Liver (tissue), 9 donors: ENCODE data around the gene MAPK8. TPM values are rescaled to one million over a fixed set of nuclear protein-coding genes. Genes with fewer than 3 reads are reported as not detected.

Experiments used
- DNase-seq: peaks from one replicate; pipeline ENCODE4 v3.0.0-alpha.2; 2017; ENCODE audit warnings: low spot score
- H3K27ac ChIP-seq, 2 donors: one replicate each; pipeline ENCODE4 v1.7.0; 2013; ENCODE audit warnings: inconsistent platforms in 2 of 2, low read length in 2 of 2, control low read depth in 1 of 2, low read depth in 1 of 2, mild to moderate bottlenecking in 1 of 2
- H3K27me3 ChIP-seq, 4 donors: one replicate each; pipeline versions ENCODE4 v1.6.1 to v1.7.0; 2013; ENCODE audit warnings: low read length in 3 of 4, inconsistent platforms in 1 of 4, mild to moderate bottlenecking in 1 of 4, moderate library complexity in 1 of 4; ENCODE audit not compliant: control insufficient read depth in 4 of 4, insufficient read depth in 4 of 4
- H3K36me3 ChIP-seq, 4 donors: one replicate each; pipeline versions ENCODE4 v1.6.1 to v1.7.0; 2013; ENCODE audit warnings: low read length in 3 of 4, mild to moderate bottlenecking in 3 of 4, low read depth in 1 of 4, moderate library complexity in 1 of 4; ENCODE audit not compliant: control insufficient read depth in 4 of 4, insufficient read depth in 3 of 4
- H3K4me1 ChIP-seq, 4 donors: one replicate each; pipeline versions ENCODE4 v1.6.1 to v1.7.0; 2013; ENCODE audit warnings: low read length in 3 of 4, mild to moderate bottlenecking in 3 of 4, moderate library complexity in 1 of 4; ENCODE audit not compliant: control insufficient read depth in 4 of 4, insufficient read depth in 4 of 4
- H3K4me3 ChIP-seq, 3 donors: one replicate each; pipeline versions ENCODE4 v1.6.1 to v1.7.0; 2013; ENCODE audit warnings: low read length in 3 of 3, control low read depth in 1 of 3, low read depth in 1 of 3, mild to moderate bottlenecking in 1 of 3
- H3K9ac ChIP-seq, 2 donors: one replicate each; pipeline ENCODE4 v1.7.0; 2013; ENCODE audit warnings: low read length in 2 of 2, mild to moderate bottlenecking in 2 of 2, moderate library complexity in 2 of 2, control low read depth in 1 of 2, low read depth in 1 of 2
- H3K9me3 ChIP-seq, 4 donors: one replicate each; pipeline versions ENCODE4 v1.6.1 to v1.7.0; 2013; ENCODE audit warnings: low read length in 3 of 4; ENCODE audit not compliant: control insufficient read depth in 4 of 4
- ATF3 ChIP-seq: IDR thresholded peaks from 2 replicates; pipeline ENCODE4 v1.6.1; 2016; ENCODE audit warnings: antibody characterized with exemption
- CTCF ChIP-seq: fragments of 150-350 bp; IDR thresholded peaks from 2 replicates; pipeline ENCODE4 v1.5.1; 2017; ENCODE audit warnings: improper control_type of control experiment, low read depth, low read length; ENCODE audit not compliant: missing input control
- EGR1 ChIP-seq, 2 donors: IDR thresholded peaks; 2 replicates each; pipeline ENCODE4 v1.6.1; 2016 to 2018; ENCODE audit warnings: antibody characterized with exemption in 2 of 2, low read depth in 2 of 2
- FOXA1 ChIP-seq: IDR thresholded peaks from 2 replicates; pipeline ENCODE4 v1.6.1; 2016; ENCODE audit warnings: antibody characterized with exemption
- FOXA2 ChIP-seq: IDR thresholded peaks from 2 replicates; pipeline ENCODE4 v1.6.1; 2016; ENCODE audit warnings: antibody characterized with exemption
- GABPA ChIP-seq, 2 donors: IDR thresholded peaks in 1 of 2; conservative IDR thresholded peaks in 1 of 2; 2 replicates each; pipeline ENCODE4 v1.6.1; 2016; ENCODE audit warnings: antibody characterized with exemption in 2 of 2, mild to moderate bottlenecking in 1 of 2, moderate library complexity in 1 of 2
- HNF4A ChIP-seq, 2 donors: conservative IDR thresholded peaks; 2 replicates each; pipeline ENCODE4 v1.6.1; 2016; ENCODE audit warnings: antibody characterized with exemption in 2 of 2, mild to moderate bottlenecking in 2 of 2
- HNF4G ChIP-seq: IDR thresholded peaks from 2 replicates; pipeline ENCODE4 v1.6.1; 2016; ENCODE audit warnings: antibody characterized with exemption
- JUND ChIP-seq, 2 donors: IDR thresholded peaks; 2 replicates each; pipeline ENCODE4 v1.6.1; 2016; ENCODE audit warnings: antibody characterized with exemption in 2 of 2
- MAX ChIP-seq: IDR thresholded peaks from 2 replicates; pipeline ENCODE4 v1.6.1; 2016; ENCODE audit warnings: antibody characterized with exemption
- NR2F2 ChIP-seq: IDR thresholded peaks from 2 replicates; pipeline ENCODE4 v1.6.1; 2016; ENCODE audit warnings: antibody characterized with exemption
- RAD21 ChIP-seq, 2 donors: IDR thresholded peaks; 2 replicates each; pipeline ENCODE4 v1.6.1; 2016; ENCODE audit warnings: antibody characterized with exemption in 2 of 2, mild to moderate bottlenecking in 2 of 2
- REST ChIP-seq: IDR thresholded peaks from 2 replicates; pipeline ENCODE4 v1.6.1; 2016; ENCODE audit warnings: antibody characterized with exemption, mild to moderate bottlenecking
- RXRA ChIP-seq, 2 donors: IDR thresholded peaks; 2 replicates each; pipeline ENCODE4 v1.6.1; 2017 to 2018; ENCODE audit warnings: antibody characterized with exemption in 2 of 2, mild to moderate bottlenecking in 1 of 2
- SP1 ChIP-seq: IDR thresholded peaks from 2 replicates; pipeline ENCODE4 v1.6.1; 2018; ENCODE audit warnings: antibody characterized with exemption, mild to moderate bottlenecking
- TAF1 ChIP-seq: conservative IDR thresholded peaks from 2 replicates; pipeline ENCODE4 v1.6.1; 2016; ENCODE audit warnings: antibody characterized with exemption, mild to moderate bottlenecking
- YY1 ChIP-seq: IDR thresholded peaks from 2 replicates; pipeline ENCODE4 v1.6.1; 2016; ENCODE audit warnings: antibody characterized with exemption, mild to moderate bottlenecking
- ZBTB33 ChIP-seq: IDR thresholded peaks from 2 replicates; pipeline ENCODE4 v1.6.1; 2016; ENCODE audit warnings: antibody characterized with exemption
- WGBS: extraction: QIAGEN DNeasy Blood & Tissue Kit; methylation state at CpG from one replicate; pipeline ENCODE4 v1.1.7; 2013; 5-methylcytosine and 5-hydroxymethylcytosine counted together
- polyA plus RNA-seq, 2 donors: library from polyadenylated mRNA; stranded (reverse) in 1 of 2; unstranded in 1 of 2; fragments of 200-250 nt in 1 of 2; fragments of >200 nt in 1 of 2; fragmentation: Nextera tagmentation in 1 of 2; extraction: Ambion mirVana in 1 of 2; gene quantifications; one replicate each; pipeline versions ENCODE4 v1.2.1 to v1.2.3, GENCODE V29; 2013 to 2015
- total RNA-seq, 2 donors: library from RNA; depleted of rRNA; stranded (reverse); fragments of >200 nt; gene quantifications; one replicate each; pipeline ENCODE4 v1.2.3, GENCODE V29; 2014
- donor health status: healthy.
- donor health status: healthy.
- donor health status: healthy.
- donor health status: healthy.
- donor health status: healthy.

The MAPK8 gene
- total and polyA plus RNA-seq, 4 donors: 14.9 to 51.6 (median 24.8) TPM

- WGBS: 95% methylated on average over 3 of the region's 3 CpGs
- H3K9me3 ChIP-seq: no peaks in the 10 kb centered on the region
- H3K9ac ChIP-seq: no peak overlapping the region
- H3K27me3 ChIP-seq: peaks cover 0 to 3% (median 0%) of the 10 kb centered on the region in 4 donors
- H3K4me3 ChIP-seq: no peak overlapping the region
- H3K27ac ChIP-seq: no peak overlapping the region
- no peaks in the 10 kb centered on the region for H3K36me3 ChIP-seq
- peaks cover 0 to 3% (median 2%) of the 10 kb centered on the region in 4 donors for H3K4me1 ChIP-seq
- TF ChIP-seq ZBTB33: no peak
- no peak for TF ChIP-seq TAF1
- TF ChIP-seq HNF4A (conservative IDR thresholded peaks at IDR 0.05): no peak
- TF ChIP-seq JUND (IDR thresholded peaks at IDR 0.05): no peak
- TF ChIP-seq RXRA (IDR thresholded peaks at IDR 0.05): no peak
- no peak for TF ChIP-seq YY1
- no peak for TF ChIP-seq SP1
- TF ChIP-seq HNF4G: no peak
- TF ChIP-seq GABPA (IDR thresholded peaks at IDR 0.05 in 1 of 2, conservative IDR thresholded peaks at IDR 0.05 in 1 of 2): no peak
- TF ChIP-seq FOXA1: no peak
- DNase-seq: no peak
Measured at GRCh38 chr10:48468866-48469511, 162.5 kb downstream of the MAPK8 start.

- no peaks in the 10 kb centered on the region for H3K9me3 ChIP-seq
- H3K4me1 ChIP-seq: peaks cover 0 to 3% (median 2%) of the 10 kb centered on the region in 4 donors
- H3K4me3 ChIP-seq: no peak overlapping the region
- no peaks in the 10 kb centered on the region for H3K36me3 ChIP-seq
- H3K27ac ChIP-seq: no peak overlapping the region
- H3K27me3 ChIP-seq: peaks cover 0 to 3% (median 0%) of the 10 kb centered on the region in 4 donors
- TF ChIP-seq EGR1 (IDR thresholded peaks at IDR 0.05; ENCODE audit: low read depth in 2 of 2): no peak
- no peak for TF ChIP-seq REST
- no peak for TF ChIP-seq TAF1
- TF ChIP-seq HNF4A (conservative IDR thresholded peaks at IDR 0.05): no peak
- no peak for TF ChIP-seq RAD21 (IDR thresholded peaks at IDR 0.05)
- TF ChIP-seq NR2F2: no peak
- no peak for TF ChIP-seq MAX
- no peak for TF ChIP-seq HNF4G
- no peak for TF ChIP-seq GABPA (IDR thresholded peaks at IDR 0.05 in 1 of 2, conservative IDR thresholded peaks at IDR 0.05 in 1 of 2)
- TF ChIP-seq CTCF: no peak
- TF ChIP-seq JUND (IDR thresholded peaks at IDR 0.05): no peak
- no peak for TF ChIP-seq ATF3
- no peak for TF ChIP-seq FOXA2
- no peak for TF ChIP-seq ZBTB33
- no peak for TF ChIP-seq FOXA1
- H3K9ac ChIP-seq: no peak overlapping the region
- WGBS: 92% methylated on average over 4 of the region's 4 CpGs
- DNase-seq: no peak
Measured at GRCh38 chr10:48469516-48470020, 163.1 kb downstream of the MAPK8 start.
